HG02938 (cell line): ENCODE results near the gene PTPRA.

Experiments
- ATAC-seq: cut with Tn5 transposase; IDR thresholded peaks from one replicate; pipeline ENCODE4 v1.9.1; 2021; ENCODE audit warnings: mild to moderate bottlenecking, moderate library complexity; ENCODE audit not compliant: unreplicated experiment

PTPRA gene

GRCh38 chr20:3085571-3086072 lies 212.3 kb downstream of the PTPRA start:
- no peak for ATAC-seq

DNA sequence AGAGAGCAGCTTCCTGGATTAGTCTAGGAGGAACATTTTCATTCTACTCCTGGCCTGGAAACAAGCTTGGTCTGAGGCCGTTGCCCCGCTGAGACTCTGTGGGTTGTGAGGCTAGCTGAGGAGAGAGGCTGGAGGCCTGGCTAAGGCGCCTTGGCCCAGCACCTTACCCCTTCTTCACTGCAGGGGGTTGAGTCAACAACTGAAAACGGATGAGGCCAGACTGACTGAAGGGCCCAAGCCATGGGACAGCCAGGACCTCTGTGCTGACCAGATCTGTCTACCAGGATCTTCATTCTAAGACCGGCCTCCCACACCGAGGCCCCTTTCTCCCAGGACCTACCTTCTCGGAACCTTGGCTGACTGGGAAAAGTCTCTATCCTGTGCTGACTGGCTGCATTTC lies 214.8 kb downstream of the PTPRA start:
- ATAC-seq = no peak
